Fibroblast of lung (primary cell): ENCODE data around the gene FMO5.

Experiments
- CTCF ChIP-seq, 2 donors: IDR thresholded peaks in 1 of 2; conservative IDR thresholded peaks in 1 of 2; 1 replicate in 1 of 2; 2 replicates in 1 of 2; pipeline ENCODE4 v1.5.1; 2011 to 2012; ENCODE audit warnings: low read length in 2 of 2, control low read depth in 1 of 2, inconsistent platforms in 1 of 2, low read depth in 1 of 2, mild to moderate bottlenecking in 1 of 2
- EZH2 ChIP-seq: IDR thresholded peaks from 2 replicates; pipeline ENCODE4 v1.5.1; 2012; ENCODE audit warnings: low read length, control low read depth, mild to moderate bottlenecking; ENCODE audit errors: missing control alignments

GRCh38 chr1:147273409-147274336, 48.5 kb upstream of the FMO5 start:
- TF ChIP-seq EZH2 (no peak), CTCF (conservative IDR thresholded peaks at IDR 0.05 in 1 of 2, IDR thresholded peaks at IDR 0.05 in 1 of 2; ENCODE audit: low read depth in 1 of 2, low read length in 2 of 2) (peak; percentile 10 to 27)
